Femur (tissue), 1 donor: ENCODE measurements around the gene SH3TC1.

Experiments
- DNase-seq: peaks from one replicate; pipeline ENCODE4 v3.0.0-alpha.2; 2017

SH3TC1 gene

GRCh38 chr4:8247047-8247930 is 48.2 kb downstream of the SH3TC1 start:
- no peak for DNase-seq

GRCh38 chr4:8248091-8248490 is 49.0 kb downstream of the SH3TC1 start:
- DNase-seq: no peak

- DNase-seq: no peak
These were observed 51.1 kb downstream of the SH3TC1 start for GRCh38 chr4:8250227-8250626.

GRCh38 chr4:8250637-8251036 is 51.5 kb downstream of the SH3TC1 start:
- no peak for DNase-seq

DNA sequence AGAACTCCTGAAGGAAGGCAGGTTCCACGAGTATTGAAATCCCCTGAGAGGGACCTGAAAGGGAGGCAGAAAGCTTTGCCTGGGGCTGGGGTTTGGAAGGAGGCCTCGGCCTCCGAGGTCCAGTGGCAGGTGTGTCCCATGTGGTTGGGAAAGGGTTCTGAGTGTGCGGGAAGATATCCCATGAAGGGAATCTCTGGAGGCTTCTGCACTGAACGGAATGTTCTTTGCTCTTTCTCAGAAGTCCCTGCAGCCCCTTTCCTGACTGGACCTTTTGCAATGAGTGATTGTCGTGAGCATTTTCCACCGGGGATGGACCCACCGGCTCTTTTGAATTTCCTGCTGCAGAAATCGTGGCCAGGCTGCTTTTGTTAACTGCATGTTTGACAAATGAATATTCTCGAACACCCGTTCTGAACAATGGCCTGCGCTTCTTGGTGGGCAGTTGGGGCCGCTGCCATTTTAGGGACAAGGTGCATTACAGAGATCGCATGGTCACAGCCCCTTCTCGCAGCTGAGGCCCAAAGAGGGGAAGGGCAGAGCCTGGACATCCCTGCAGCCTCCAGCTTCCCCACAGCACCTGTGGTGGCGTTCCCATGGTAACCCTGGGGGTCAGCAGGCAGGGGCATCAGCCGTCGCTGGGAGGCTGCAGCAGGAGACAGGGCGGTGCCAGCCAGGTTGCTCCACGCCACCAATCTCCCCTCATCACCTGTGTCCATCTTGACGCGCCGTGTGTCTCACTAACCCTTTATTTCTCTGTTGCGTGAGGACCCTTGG is 52.2 kb downstream of the SH3TC1 start:
- no peak for DNase-seq

DNA sequence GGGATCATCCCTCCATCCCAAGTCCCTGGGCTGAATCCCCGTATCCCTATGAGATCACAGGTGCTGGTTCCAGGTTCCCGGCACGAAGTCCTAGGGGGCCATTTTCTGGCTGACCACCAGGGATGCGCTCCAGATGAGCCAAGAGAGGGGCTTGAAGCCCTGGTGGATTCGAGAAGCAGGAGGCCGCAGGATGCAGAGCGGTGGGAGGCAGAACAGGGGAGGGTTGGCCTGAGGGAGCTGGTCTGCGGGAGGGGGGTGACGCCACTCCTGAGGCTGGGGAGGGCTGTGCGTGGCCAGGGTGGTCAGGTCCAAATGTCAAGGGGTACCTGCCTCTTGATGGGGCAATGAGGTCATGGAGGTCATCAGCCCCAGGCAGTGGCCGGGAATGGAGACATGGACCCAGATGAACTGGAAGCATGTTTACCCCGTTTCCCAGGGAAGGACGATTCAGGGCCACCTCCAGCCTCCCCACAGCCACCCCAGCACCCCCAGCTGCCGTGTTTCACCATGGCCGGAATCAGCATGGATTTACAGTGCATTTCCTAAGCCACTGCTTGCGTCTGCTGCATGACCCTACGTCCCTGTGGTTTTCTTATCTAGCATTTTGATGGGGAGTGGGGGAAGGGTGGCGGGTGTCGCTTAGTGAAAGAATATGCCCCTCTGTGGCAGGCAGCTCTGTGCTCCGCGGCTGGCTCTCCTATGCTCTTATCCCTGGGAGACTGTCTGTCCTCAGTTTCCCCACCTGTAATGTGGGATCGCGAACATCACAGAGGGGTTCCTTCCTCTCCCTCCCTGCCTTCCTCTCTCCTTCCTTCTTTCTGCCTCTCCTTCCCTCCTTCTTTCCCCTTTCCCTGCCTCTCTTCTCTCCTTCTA is 53.4 kb downstream of the SH3TC1 start:
- no peak for DNase-seq

DNA sequence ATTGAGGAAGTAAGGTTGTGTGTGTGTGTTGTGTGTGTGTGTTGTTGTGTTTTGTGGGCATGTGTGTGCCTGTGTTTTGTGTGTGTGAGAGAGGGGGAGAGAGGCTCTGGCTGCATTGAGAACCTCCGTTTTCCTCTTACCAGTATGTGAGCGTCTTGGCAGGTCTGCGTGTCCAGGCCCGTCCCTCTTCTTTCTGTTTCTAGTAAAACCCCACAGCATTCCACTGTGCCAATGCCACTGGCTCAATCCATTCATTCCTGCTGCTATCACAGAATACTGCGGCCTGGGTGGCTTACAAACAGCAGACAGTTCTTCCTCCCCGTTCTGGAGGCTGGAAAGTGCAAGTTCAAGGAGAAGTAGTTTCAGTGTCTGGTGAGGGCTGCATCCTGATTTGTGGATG is 55.0 kb downstream of the SH3TC1 start:
- no peak for DNase-seq

DNA sequence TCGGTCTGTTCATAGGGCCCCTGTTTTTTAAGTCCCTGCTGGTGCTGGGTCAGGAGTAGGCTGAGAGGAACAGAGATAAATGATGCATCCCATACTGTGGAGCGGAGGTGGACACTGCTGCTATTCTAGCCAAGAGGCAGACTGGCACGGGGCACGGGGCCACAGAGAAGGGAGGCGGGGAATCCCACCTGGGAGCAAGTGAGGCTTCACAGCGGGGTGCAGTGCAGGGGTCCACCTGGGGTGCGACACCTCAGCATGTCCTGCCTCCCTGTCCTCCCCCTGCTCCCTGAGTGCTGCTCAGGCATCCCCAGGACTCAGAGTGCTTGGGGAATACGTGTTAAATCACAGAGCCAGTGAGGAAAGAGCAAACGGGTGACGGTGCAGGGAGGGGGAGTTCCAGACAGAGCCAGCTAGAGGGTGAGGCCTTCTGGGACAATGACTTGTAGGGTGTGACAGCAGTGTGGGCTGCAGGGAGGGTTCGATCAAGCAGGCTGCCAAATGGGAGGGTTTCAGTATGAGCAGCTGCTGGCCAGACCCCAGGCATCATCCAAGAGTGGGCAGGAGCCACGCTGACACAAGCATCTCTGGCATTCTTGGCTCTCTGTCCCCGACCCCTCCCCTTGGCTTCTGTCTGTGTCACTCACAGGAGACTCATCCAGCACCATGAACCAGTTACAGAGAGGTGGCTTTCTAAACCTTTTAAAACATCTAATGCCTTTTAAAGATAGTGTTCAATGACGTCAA is 56.8 kb downstream of the SH3TC1 start:
- peak; percentile 86 for DNase-seq

DNA sequence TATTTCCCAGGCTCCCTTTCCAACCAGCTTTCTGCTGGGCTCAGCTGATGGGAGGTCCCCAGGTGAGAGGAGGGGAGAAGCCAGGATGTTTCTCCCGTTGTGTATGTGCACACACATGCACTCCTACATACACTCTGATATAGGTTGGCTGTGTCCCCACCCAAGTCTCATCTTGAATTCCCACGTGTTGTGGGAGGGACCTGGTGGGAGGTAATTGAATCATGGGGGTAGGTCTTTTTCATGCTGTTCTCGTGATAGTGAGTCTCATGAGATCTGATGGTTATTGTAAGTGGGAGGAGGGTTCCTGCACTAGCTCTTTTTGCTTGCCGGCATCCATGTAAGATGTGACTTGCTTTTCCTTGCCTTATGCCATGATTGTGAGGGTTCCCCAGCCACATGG is 58.8 kb downstream of the SH3TC1 start:
- no peak for DNase-seq

DNA sequence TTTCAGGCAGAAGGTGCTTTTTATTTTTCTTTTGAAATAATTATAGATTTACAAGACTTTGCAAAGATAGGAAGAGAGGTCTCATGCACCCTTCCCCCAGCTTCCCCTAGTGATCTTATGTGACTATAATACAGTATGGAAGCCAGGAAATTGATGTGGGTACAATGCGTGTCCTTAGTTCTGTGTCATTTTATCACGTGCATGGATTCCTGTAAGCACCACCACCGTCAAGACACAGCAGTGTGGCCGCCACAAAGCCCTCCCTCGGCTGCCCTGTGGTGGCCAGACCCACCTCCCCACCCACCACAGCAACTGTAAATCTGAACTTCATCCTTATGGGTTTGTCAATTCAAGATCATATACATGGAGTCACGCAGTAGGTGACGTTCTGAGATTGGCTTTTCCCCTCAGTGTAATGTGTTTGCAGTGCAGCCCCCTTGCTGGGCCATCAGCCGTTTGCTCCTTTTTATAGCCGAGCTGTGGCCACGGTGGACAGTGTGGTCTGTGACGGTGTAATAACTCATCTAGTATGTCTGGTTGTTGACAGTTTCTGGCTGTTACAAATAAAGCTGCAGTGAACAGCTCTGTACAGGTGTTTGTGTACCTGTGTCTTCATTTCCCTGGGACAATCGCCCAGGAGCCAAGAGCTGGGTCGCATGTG is 59.6 kb downstream of the SH3TC1 start:
- DNase-seq: no peak

DNA sequence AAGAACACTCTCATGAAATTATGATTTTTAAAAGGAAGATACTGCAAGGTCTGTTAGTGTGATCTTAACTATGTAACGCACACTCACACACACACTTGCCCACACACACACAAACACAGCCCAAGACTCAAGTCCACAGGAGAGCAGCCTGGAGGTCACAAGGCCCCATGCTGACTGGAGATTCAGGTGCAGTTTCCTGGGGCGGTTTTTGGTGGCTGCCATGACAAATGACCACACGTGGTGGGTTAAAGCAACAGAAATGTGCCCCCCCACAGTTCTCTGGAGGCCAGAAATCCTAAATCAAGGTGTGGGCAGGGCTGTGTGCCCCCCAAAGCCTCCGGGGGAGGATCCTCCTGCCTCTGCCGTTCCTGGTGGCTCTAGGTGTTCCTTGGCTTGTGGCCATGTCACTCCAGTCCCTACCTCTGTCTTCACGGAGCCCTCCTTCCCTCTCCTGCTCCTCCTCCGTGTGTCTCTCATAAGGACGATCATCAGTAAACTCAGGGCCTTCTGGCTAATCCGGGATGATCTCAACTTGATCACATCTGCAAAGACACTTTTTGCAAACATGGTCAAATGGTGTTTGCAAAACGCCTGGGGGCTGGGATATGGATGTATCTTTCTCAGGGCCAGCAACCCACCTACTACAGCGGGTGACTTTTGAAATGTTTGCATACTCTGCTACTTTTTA is 60.8 kb downstream of the SH3TC1 start:
- DNase-seq: no peak

GRCh38 chr4:8260656-8261111 is 61.6 kb downstream of the SH3TC1 start:
- DNase-seq: no peak

DNA sequence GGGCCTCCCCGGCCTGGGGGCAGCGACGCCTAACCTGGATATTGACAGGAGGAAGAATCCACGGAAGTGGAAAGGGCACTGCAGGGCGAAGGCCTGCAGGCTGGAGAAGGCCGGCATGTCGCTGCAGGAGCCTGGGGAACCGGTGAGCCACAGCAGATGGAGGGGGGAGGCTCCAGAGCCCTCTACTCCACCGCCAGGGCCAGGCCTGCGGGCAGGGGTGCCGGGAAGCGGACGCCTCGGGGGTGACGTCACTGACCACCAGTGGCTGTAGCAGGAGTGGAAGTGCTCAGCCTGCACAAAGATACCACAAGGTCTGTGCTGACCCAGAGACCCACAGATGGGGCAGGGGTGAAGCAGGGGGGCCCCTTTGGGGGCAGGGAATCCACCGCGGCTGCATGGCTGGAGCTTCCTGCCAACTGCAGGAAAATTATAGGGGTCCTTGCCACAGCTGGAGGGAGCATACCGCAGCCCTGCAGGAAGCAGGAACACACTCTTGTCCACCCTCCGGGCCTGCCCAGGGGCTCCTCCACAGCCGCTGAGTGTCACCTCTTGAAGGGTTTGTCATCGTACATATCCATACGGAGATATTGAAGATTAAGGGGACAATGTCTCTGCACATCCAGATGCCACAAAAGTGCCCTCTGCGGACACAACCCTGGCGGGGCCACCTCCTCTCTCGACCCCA is 62.9 kb downstream of the SH3TC1 start:
- peak; percentile 84 for DNase-seq

- DNase-seq: no peak
These were observed 63.7 kb downstream of the SH3TC1 start for GRCh38 chr4:8262637-8263322.

DNA sequence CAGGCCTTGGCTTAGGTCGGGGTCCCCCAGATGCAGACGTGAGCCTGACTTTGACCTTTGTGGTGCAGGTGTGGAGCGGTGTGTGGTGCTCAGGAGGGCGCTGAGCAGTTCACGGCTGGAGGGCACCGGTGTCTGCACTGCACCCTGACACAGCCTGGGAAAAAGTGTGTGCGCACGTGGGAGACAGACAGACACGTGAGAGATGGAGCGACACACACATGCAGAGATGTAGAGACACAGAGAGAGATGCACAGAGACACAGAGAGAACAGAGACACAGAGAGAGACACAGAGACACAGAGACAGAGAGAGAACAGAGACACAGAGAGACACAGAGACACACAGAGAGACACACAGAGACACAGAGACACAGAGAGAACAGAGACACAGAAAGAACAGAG is 64.3 kb downstream of the SH3TC1 start:
- no peak for DNase-seq

DNA sequence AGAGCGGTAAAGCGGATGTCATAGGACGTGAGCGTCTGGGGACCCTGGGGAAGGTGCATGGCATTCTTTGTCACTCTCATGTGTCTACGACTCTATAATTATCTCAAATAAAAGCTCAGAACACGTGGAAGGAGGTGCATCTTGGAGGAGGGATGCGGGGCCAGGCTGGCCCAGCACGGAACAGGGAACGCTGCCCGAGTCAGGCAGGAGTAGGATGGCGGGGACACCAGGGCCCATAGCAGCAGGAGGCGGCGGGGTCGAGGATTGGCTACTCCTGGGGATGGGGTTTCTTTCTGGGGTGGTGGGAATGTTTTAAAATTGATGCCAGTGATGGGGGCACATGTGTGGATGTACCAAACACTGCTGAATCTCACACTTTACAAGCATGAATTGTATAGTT is 65.0 kb downstream of the SH3TC1 start:
- DNase-seq: no peak

DNA sequence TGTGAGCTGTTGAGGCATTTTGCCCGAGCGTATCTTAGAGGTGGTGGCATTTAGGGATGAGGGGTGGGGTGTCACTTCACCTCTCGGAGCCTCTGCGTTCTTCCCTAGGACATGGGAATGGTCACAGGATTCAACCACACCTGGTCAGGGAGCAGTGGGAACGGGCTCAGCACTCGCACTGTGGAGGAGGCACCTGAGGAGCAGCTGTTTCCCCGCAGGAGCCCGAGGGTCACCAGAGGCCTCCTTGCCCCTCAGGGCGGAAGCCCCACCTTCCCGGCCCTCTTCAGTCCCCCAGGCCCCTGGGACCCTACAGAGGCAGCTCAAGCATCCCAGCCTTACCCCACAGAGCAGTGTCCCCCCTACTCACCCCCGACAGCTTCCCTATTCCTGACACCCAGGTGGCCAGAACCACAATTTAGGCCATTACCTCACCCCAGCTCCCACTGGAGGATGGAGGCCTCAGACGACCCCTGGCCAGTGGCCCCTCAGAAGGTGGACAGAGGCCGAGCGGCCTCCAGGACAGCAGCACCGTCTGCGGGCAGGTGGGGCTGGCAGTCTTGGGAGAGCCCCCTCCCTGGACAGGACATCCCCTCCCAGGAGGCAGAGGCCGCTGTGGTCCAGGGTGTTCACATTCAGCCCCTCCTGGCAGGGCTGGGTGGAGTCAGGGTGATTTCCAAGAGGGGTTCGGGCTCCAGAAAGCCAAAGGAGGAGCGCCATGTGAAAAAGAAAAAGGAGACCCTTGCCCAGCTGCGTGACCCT is 66.3 kb downstream of the SH3TC1 start:
- DNase-seq: no peak

GRCh38 chr4:8266088-8266487 is 67.0 kb downstream of the SH3TC1 start:
- no peak for DNase-seq

DNA sequence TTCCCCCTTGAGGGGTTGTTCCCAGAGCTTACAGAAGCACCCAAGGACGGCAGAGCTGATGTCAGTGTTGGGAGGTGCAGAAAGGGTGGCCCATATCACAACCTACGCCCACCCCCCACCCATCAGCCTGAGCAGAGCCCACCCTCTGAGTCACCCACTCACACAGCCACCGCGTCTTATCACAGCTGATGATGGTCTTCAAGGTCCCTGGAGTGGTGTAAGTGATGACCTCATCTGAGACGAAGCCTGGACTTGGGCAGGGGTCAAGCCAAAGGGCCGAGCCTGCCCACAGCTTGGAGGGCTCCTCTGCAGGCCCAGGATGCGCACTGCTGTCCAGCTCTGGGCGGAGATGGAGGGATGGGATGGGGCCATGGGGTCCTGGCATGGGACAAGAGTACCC is 67.4 kb downstream of the SH3TC1 start:
- no peak for DNase-seq
